Measurements from ENCODE around the gene SUPT3H. TPM values are rescaled to one million over a fixed set of nuclear protein-coding genes. Genes with fewer than 3 reads are reported as not detected.

The SUPT3H gene
- polyA plus RNA-seq, 3 donors, result 2.4 to 3.5 (median 2.5) TPM

GRCh38 chr6:44781912-44782597 lies 595.7 kb downstream of the SUPT3H start:
- Histone ChIP-seq H3K4me1 (ENCODE audit: control insufficient read depth in 1 of 2, insufficient read depth in 2 of 2, low read length in 2 of 2) (peaks cover 15 to 16% of the 10 kb centered on the region in 2 donors), H3K9me3 (replicated peaks in 1 of 2; ENCODE audit: control insufficient read depth in 1 of 2, insufficient read depth in 1 of 2, low read length in 2 of 2) (peaks cover 0 to 6% of the 10 kb centered on the region in 2 donors), H3K9ac (ENCODE audit: insufficient read depth, low read length, poor library complexity, severe bottlenecking) (no peak overlapping the region), H3K36me3 (replicated peaks in 1 of 2; ENCODE audit: control insufficient read depth in 1 of 2, insufficient read depth in 2 of 2, low read length in 2 of 2) (no peaks in the 10 kb centered on the region), H3K4me3 (replicated peaks in 1 of 3; ENCODE audit: low read depth in 2 of 3, low read length in 3 of 3) (no peak overlapping the region), H2AFZ (ENCODE audit: insufficient read depth, low read depth, low read length, poor library complexity, severe bottlenecking) (no peak overlapping the region), H3K79me2 (ENCODE audit: insufficient read depth, low read length) (no peaks in the 10 kb centered on the region), H4K20me1 (ENCODE audit: insufficient read depth, low read length) (no peaks in the 10 kb centered on the region), H3K4me2 (replicated peaks; ENCODE audit: extremely low read depth, low read length, poor library complexity, severe bottlenecking) (no peak overlapping the region), H3K27ac (ENCODE audit: low read depth in 1 of 2, low read length in 2 of 2) (no peak overlapping the region), H3K27me3 (ENCODE audit: control insufficient read depth in 2 of 2, insufficient read depth in 2 of 2, low read length in 2 of 2) (no peaks in the 10 kb centered on the region)
- H3K9me3 Mint-ChIP-seq, result peaks cover 0 to 13% (median 10%) of the 10 kb centered on the region in 7 donors
- no CpG with 5 or more reads among the region's 2 CpGs for WGBS (ENCODE audit: insufficient coverage)
- H3K27ac Mint-ChIP-seq, result no peak overlapping the region
- H3K4me1 Mint-ChIP-seq, result peaks cover 13% of the 10 kb centered on the region
- TF ChIP-seq CTCF (IDR thresholded peaks at IDR 0.05), result no peak
- intact Hi-C loops (cut with micrococcal nuclease), result no loop called here
- no peaks in the 10 kb centered on the region for H3K36me3 Mint-ChIP-seq
- H3K27me3 Mint-ChIP-seq (ENCODE audit: low read depth in 3 of 3), result no peaks in the 10 kb centered on the region
- H3K4me3 Mint-ChIP-seq, result no peak overlapping the region
- DNase-seq, result no peak

- Mint-ChIP-seq H3K4me3 (no peak overlapping the region), H3K36me3 (no peaks in the 10 kb centered on the region), H3K27ac (peak overlapping the region in 4 of 7 donors; percentile 38 to 85 (median 60)), H3K9me3 (peaks cover 2 to 16% (median 6%) of the 10 kb centered on the region in 7 donors), H3K27me3 (ENCODE audit: low read depth in 3 of 3) (no peaks in the 10 kb centered on the region), H3K4me1 (peaks cover 13% of the 10 kb centered on the region)
- TF ChIP-seq CTCF (IDR thresholded peaks at IDR 0.05), result no peak
- Histone ChIP-seq H3K4me2 (replicated peaks; ENCODE audit: extremely low read depth, low read length, poor library complexity, severe bottlenecking) (no peak overlapping the region), H3K79me2 (ENCODE audit: insufficient read depth, low read length) (no peaks in the 10 kb centered on the region), H2AFZ (ENCODE audit: insufficient read depth, low read depth, low read length, poor library complexity, severe bottlenecking) (peak overlapping the region; percentile 18), H3K9ac (ENCODE audit: insufficient read depth, low read length, poor library complexity, severe bottlenecking) (no peak overlapping the region), H3K4me3 (replicated peaks in 1 of 3; ENCODE audit: low read depth in 2 of 3, low read length in 3 of 3) (no peak overlapping the region), H3K36me3 (replicated peaks in 1 of 2; ENCODE audit: control insufficient read depth in 1 of 2, insufficient read depth in 2 of 2, low read length in 2 of 2) (no peaks in the 10 kb centered on the region), H3K9me3 (replicated peaks in 1 of 2; ENCODE audit: control insufficient read depth in 1 of 2, insufficient read depth in 1 of 2, low read length in 2 of 2) (peaks cover 0 to 6% of the 10 kb centered on the region in 2 donors), H3K27ac (ENCODE audit: low read depth in 1 of 2, low read length in 2 of 2) (peak overlapping the region; percentile 59 to 60), H3K4me1 (ENCODE audit: control insufficient read depth in 1 of 2, insufficient read depth in 2 of 2, low read length in 2 of 2) (peaks cover 15 to 16% of the 10 kb centered on the region in 2 donors), H3K27me3 (ENCODE audit: control insufficient read depth in 2 of 2, insufficient read depth in 2 of 2, low read length in 2 of 2) (no peaks in the 10 kb centered on the region), H4K20me1 (ENCODE audit: insufficient read depth, low read length) (no peaks in the 10 kb centered on the region)
- intact Hi-C loops (cut with micrococcal nuclease), result no loop called here
- 100% methylated on average over 3 of the region's 7 CpGs for WGBS (ENCODE audit: insufficient coverage)
- DNase-seq, result no peak
These were observed 597.6 kb downstream of the SUPT3H start for GRCh38 chr6:44780161-44780560.
